ENCODE data around the gene DROSHA.

DNA sequence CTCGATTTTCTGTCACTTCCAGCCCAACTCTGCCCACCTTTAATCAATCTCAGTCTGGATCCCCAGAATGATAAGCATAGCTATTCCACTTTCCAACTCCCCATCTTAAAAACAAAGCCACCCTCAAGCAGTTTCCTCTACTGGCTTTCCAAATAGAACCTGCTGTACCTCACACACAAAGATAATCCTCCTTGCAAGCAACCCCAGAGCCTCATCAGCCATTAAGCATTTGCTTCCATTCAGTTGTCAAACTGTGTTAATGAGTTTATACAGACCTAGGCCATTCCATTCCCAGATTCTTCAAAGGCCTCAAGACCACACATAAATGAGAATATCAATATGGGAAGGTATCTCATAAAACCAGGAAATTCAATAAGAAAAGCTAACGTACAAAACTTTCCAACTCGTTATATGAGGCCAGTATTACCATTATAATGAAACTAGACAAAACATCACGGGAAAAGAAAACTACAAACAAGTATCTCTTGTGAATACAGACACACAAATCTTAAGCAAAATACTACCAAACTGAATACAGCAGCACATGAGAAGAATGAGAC is 86.8 kb downstream of the DROSHA start:
- no peak for TF ChIP-seq EZH2 (IDR thresholded peaks at IDR 0.05; ENCODE audit: borderline replicate concordance, low read depth, low read length, severe bottlenecking)
- TF ChIP-seq, protein P1, sequence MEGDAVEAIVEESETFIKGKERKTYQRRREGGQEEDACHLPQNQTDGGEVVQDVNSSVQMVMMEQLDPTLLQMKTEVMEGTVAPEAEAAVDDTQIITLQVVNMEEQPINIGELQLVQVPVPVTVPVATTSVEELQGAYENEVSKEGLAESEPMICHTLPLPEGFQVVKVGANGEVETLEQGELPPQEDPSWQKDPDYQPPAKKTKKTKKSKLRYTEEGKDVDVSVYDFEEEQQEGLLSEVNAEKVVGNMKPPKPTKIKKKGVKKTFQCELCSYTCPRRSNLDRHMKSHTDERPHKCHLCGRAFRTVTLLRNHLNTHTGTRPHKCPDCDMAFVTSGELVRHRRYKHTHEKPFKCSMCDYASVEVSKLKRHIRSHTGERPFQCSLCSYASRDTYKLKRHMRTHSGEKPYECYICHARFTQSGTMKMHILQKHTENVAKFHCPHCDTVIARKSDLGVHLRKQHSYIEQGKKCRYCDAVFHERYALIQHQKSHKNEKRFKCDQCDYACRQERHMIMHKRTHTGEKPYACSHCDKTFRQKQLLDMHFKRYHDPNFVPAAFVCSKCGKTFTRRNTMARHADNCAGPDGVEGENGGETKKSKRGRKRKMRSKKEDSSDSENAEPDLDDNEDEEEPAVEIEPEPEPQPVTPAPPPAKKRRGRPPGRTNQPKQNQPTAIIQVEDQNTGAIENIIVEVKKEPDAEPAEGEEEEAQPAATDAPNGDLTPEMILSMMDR (IDR thresholded peaks at IDR 0.05; ENCODE audit: borderline replicate concordance, extremely low read depth, low read length, poor library complexity, severe bottlenecking) = no peak

All from DND-41 (cell line).